ENCODE measurements around the gene IL10RB.
"Not testable (repeated sequence)": the region's sequence is repeated elsewhere in the genome, so short reads cannot be mapped to it uniquely, and the experiment has no call there.

IL10RB gene

GRCh38 chr21:33236766-33237165 lies 29.4 kb upstream of the IL10RB start:
- H3K4me3 ChIP-seq, result no peak overlapping the region
- no peak for DNase-seq (ENCODE audit: low spot score)
- no peak overlapping the region for H3K27ac ChIP-seq
- no peak for TF ChIP-seq CTCF (IDR thresholded peaks at IDR 0.05)

DNA sequence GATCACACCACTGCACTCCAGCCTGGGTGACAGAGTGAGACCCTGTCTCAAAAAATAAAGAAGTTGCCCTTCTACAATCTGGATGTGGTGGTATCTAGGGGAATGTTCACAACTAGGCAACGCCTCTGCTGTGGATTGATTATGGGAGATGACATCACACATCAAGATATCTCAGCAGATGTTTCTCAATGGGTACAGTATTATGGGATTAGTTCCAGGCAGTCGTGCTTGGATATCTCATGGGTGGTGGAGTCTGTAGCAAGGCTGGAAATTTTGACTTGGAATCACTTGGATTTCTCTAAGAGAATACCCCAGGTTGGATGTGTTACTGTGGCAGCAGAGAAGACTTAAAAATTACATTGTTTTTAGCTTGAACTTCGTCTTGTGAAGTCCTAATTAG lies 28.7 kb upstream of the IL10RB start:
- no peak for TF ChIP-seq CTCF (IDR thresholded peaks at IDR 0.05)
- Histone ChIP-seq H3K4me3 (no peak overlapping the region), H3K27ac (no peak overlapping the region)
- no peak for DNase-seq (ENCODE audit: low spot score)

DNA sequence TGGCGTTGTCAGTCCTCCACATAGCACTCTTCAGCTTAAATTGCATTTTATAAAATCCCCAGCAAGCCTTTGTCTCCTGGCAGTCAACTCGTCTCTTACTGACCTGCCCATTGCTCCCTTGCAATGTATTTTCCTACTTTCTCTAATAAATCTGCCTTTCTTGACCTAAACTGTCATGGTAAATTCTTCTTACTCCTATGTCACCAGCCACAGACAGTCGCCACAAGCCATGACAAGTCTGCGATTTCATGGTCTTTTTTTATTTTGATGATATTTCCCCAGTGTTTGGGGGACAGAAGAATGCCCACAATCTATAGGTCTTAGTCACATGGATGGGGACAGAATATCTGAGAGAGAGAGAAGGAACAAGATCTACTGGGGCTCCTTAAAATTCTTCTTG lies 28.0 kb upstream of the IL10RB start:
- no peak for DNase-seq (ENCODE audit: low spot score)
- H3K4me3 ChIP-seq, result no peak overlapping the region
- TF ChIP-seq CTCF (IDR thresholded peaks at IDR 0.05), result no peak
- H3K27ac ChIP-seq, result no peak overlapping the region

DNA sequence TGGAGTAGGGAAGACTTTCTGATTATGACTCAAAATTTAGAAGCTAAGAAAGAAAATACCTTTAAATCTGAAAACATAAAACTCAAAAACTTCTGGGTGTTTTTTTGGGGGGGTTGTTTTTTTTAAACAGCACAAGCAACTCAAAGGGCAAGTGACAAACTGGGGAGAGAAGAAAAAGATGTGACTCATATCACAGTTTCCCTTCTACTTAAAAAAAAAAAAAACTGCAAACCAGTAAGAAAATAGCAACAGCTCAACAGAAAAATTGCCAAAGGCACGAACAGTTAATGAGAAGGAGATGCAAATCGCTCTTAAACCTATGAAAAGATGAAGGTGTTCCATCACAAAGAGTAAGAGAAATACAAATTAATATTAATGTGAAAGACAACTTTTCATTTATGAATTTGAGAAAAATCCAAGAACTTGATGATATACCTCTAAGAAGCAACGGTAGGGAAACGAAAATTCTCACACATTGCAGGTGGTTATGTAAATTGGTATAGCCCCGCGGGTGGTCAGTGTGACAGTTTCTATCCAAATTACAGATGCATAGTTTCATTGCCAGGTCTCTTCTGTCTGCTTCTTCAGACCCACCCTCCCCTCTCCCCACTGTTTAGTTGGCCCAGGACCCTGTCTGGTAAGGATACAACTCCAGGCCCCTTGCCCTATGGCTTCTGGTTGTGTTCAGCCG lies 27.5 kb upstream of the IL10RB start:
- Histone ChIP-seq H3K4me3 (no peak overlapping the region), H3K27ac (no peak overlapping the region)
- no peak for TF ChIP-seq CTCF (IDR thresholded peaks at IDR 0.05)
- no peak for DNase-seq (ENCODE audit: low spot score)

DNA sequence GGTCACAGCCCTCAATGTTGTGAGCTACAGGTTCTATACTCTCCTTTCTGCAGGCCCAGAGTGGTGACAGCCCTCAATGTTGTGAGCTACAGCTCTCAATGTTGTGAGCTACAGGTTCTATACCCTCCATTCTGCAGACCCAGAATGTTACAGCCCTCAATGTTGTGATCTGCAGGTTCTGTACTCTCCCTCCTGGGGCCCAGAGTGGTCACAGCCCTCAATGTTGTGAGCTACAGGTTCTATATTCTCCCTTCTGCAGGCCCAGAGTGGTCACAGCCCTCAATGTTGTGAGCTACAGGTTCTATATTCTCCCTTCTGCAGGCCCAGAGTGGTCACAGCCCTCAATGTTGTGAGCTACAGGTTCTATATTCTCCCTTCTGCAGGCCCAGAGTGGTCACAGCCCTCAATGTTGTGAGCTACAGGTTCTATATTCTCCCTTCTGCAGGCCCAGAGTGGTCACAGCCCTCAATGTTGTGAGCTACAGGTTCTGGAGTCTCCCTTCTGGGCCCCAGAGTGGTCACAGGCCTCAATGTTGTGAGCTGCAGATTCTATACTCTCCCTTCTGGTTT lies 26.5 kb upstream of the IL10RB start:
- H3K27ac ChIP-seq; H3K4me3 ChIP-seq; DNase-seq (ENCODE audit: low spot score): not testable (repeated sequence)

DNA sequence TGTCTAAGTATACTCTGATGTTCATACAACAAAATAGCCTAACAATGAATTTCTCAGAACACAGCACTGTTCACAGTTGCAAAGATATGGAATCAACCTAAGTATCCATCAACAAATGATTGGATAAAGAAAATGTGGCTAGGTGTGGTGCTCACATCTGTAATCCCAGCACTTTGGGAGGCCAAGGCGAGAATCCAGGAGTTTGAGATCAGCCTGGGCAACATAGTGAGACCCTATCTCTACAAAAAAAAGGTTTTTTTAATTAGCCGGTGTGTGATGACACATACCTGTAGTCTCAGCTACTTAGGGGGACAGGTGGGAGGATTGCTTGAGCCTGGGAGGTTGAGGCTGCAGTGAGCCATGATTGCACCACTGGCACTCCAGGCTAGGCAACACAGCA lies 25.8 kb upstream of the IL10RB start:
- no peak for TF ChIP-seq CTCF (IDR thresholded peaks at IDR 0.05)
- H3K27ac ChIP-seq, result no peak overlapping the region
- H3K4me3 ChIP-seq, result no peak overlapping the region
- DNase-seq (ENCODE audit: low spot score), result no peak

DNA sequence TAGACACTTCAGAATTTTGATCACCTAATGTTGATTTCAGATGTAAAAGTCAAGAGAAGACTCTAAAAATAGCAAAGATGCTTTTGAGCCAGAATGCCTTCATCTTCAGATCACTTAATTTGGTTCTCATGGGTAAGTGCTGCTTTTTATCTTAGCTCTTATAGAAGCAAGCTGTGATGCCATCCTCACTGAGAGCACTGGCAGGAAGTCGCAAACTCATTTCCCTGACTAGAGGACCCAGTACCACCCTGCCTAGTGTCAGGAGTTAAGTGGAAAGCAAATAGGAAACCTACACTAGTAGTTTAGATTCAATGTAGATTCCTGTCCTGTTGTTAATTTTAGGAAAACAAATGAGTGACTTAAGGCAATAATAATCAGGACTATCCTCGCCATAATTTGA lies 24.3 kb upstream of the IL10RB start:
- TF ChIP-seq CTCF (IDR thresholded peaks at IDR 0.05), result no peak
- H3K4me3 ChIP-seq, result no peak overlapping the region
- no peak for DNase-seq (ENCODE audit: low spot score)
- H3K27ac ChIP-seq, result no peak overlapping the region

DNA sequence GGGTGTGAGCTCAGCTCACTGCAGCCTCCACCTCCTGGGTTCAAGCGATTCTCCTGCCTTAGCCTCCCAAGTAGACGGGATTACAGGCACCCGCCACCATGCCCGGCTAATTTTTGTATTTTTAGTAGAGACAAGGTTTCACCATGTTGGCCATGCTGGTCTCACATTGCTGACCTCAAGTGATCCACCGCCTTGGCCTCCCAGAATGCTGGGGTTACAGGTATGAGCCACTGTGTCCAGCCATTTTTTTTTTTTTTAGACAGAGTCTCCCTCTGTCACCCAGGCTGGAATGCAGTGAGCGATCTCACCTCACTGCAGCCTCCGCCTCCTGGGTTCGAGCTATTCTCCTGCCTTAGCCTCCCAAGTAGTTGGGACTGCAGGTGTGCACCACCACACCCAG lies 23.3 kb upstream of the IL10RB start:
- not testable (repeated sequence) for DNase-seq (ENCODE audit: low spot score); H3K4me3 ChIP-seq; H3K27ac ChIP-seq

Data from coronary artery (tissue), 2 donors.